Endodermal cell (in vitro differentiated cells): Measurements from ENCODE around the gene PSTPIP1. TPM values are rescaled to one million over a fixed set of nuclear protein-coding genes. Genes with fewer than 3 reads are reported as not detected.

ENCODE experiments used
- DNase-seq: peaks from one replicate; pipeline ENCODE4 v3.0.0-alpha.2; 2017
- H3K27ac ChIP-seq: 2 replicates; pipeline ENCODE4 v1.5.1; 2013; ENCODE audit warnings: mild to moderate bottlenecking, low read depth, low read length, moderate library complexity
- H3K27me3 ChIP-seq: 2 replicates; pipeline ENCODE4 v1.6.1; 2013; ENCODE audit warnings: mild to moderate bottlenecking, low read length, moderate library complexity; ENCODE audit not compliant: insufficient read depth, control insufficient read depth, poor library complexity, severe bottlenecking
- H3K36me3 ChIP-seq: 2 replicates; pipeline ENCODE4 v1.7.0; 2013; ENCODE audit warnings: mild to moderate bottlenecking, low read length, moderate library complexity; ENCODE audit not compliant: control insufficient read depth, insufficient read depth
- H3K4me1 ChIP-seq: one replicate; pipeline ENCODE4 v1.7.0; 2013; ENCODE audit warnings: low read length; ENCODE audit not compliant: control insufficient read depth, insufficient read depth
- H3K4me3 ChIP-seq: 2 replicates; pipeline ENCODE4 v1.5.1; 2013; ENCODE audit warnings: mild to moderate bottlenecking, low read length, moderate library complexity
- H3K9ac ChIP-seq: 2 replicates; pipeline ENCODE4 v1.6.1; 2013; ENCODE audit warnings: mild to moderate bottlenecking, low read length, moderate library complexity; ENCODE audit not compliant: poor library complexity, severe bottlenecking; ENCODE audit errors: extremely low read depth
- H3K9me3 ChIP-seq: 2 replicates; pipeline ENCODE4 v1.6.1; 2013; ENCODE audit warnings: mild to moderate bottlenecking, low read length, moderate library complexity; ENCODE audit not compliant: control insufficient read depth
- H3K27ac Mint-ChIP-seq: 2 replicates; pipeline ENCODE4 v1.8.0; 2020; ENCODE audit warnings: mixed read lengths
- H3K27me3 Mint-ChIP-seq: 2 replicates; pipeline ENCODE4 v1.8.0; 2021; ENCODE audit warnings: mild to moderate bottlenecking, mixed read lengths; ENCODE audit not compliant: insufficient read depth
- H3K36me3 Mint-ChIP-seq: 2 replicates; pipeline ENCODE4 v1.8.0; 2020; ENCODE audit warnings: low read depth, mixed read lengths
- H3K4me1 Mint-ChIP-seq: 2 replicates; pipeline ENCODE4 v1.8.0; 2020; ENCODE audit warnings: mixed read lengths
- H3K4me3 Mint-ChIP-seq: 2 replicates; pipeline ENCODE4 v1.8.0; 2020; ENCODE audit warnings: mild to moderate bottlenecking, moderate library complexity, mixed read lengths
- H3K9me3 Mint-ChIP-seq: 2 replicates; pipeline ENCODE4 v1.8.0; 2020; ENCODE audit warnings: mild to moderate bottlenecking, mixed read lengths
- WGBS, 2 experiments: methylation state at CpG; one replicate each; pipeline versions ENCODE4 v1.1.5 to v1.1.7; 2013; ENCODE audit warnings: missing lambda C conversion rate in 2 of 2, mixed read lengths in 1 of 2; ENCODE audit not compliant: insufficient coverage in 1 of 2, insufficient read length in 1 of 2; 5-methylcytosine and 5-hydroxymethylcytosine counted together
- total RNA-seq, 2 donors: library from RNA; stranded (reverse); fragmentation: NEBNext Ultra II Directional in 1 of 2; extraction: Animal tissue kit (Norgen Biotek cat#: 25700) in 1 of 2; gene quantifications; 2 replicates in 1 of 2; 3 replicates in 1 of 2; pipeline ENCODE4 v1.2.1, GENCODE V29; 2021
- TF ChIP-seq, protein P1 (sequence below): fragments of 200-600 bp; sonication (generic); conservative IDR thresholded peaks from 2 replicates; pipeline ENCODE4 v1.5.0; 2021; ENCODE audit warnings: antibody characterized with exemption, mild to moderate bottlenecking

The PSTPIP1 gene
- total RNA-seq, 2 donors from 2014 or later = 0.29 to 1.5 TPM

DNA sequence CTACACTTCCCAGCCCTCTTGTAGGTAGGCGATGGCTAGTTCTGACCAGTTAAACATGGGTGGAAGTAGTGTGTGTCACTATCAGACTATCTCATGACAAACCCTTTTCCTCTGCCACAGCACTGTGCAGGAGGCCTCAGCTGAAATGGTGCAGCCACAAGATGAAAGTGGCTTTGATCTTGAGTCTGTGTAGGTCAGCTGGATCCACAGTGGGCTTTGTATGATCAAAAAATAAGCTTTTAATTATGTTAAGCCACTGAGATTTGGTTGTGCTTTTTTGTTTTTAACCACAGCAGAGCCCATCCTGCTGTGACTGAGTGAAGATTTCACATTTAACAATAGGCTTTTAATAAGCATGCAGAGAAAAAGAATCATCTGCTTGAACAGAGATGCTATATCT lies 43.7 kb upstream of the PSTPIP1 start:
- H3K4me3 Mint-ChIP-seq = no peak overlapping the region
- no peaks in the 10 kb centered on the region for H3K9me3 Mint-ChIP-seq
- Histone ChIP-seq H3K4me1 (no peaks in the 10 kb centered on the region), H3K27me3 (no peaks in the 10 kb centered on the region), H3K4me3 (no peak overlapping the region), H3K9me3 (no peaks in the 10 kb centered on the region), H3K27ac (peak overlapping the region; percentile 21), H3K36me3 (peaks cover 45% of the 10 kb centered on the region), H3K9ac (no peak overlapping the region)
- H3K36me3 Mint-ChIP-seq = peaks cover 34% of the 10 kb centered on the region
- TF ChIP-seq, protein P1, sequence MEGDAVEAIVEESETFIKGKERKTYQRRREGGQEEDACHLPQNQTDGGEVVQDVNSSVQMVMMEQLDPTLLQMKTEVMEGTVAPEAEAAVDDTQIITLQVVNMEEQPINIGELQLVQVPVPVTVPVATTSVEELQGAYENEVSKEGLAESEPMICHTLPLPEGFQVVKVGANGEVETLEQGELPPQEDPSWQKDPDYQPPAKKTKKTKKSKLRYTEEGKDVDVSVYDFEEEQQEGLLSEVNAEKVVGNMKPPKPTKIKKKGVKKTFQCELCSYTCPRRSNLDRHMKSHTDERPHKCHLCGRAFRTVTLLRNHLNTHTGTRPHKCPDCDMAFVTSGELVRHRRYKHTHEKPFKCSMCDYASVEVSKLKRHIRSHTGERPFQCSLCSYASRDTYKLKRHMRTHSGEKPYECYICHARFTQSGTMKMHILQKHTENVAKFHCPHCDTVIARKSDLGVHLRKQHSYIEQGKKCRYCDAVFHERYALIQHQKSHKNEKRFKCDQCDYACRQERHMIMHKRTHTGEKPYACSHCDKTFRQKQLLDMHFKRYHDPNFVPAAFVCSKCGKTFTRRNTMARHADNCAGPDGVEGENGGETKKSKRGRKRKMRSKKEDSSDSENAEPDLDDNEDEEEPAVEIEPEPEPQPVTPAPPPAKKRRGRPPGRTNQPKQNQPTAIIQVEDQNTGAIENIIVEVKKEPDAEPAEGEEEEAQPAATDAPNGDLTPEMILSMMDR = no peak
- H3K4me1 Mint-ChIP-seq = no peaks in the 10 kb centered on the region
- no peak for DNase-seq
- H3K27ac Mint-ChIP-seq = no peak overlapping the region
- 100% methylated on average over 1 of the region's 1 CpG; no CpG with 5 or more reads in 1 of the 2 experiments for WGBS, 2 experiments
- no peaks in the 10 kb centered on the region for H3K27me3 Mint-ChIP-seq

DNA sequence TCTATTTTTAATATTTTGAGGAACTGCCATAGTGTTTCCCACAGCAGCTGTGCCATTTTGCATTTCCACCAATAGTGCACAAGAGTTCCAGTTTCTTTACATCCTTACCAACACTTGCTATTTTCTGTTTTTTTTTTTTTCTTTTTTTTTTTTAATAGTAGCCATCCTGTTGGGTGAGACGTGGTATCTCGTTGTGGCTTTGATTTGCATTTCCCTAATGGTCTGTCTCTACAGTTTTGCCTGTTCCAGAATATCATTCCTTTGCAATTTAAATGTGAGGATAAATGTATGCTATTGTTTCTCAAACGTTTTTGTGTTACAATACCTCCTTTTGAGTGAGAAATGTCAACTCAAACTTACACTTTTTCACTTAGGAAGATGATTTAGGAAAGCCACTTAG lies 41.0 kb upstream of the PSTPIP1 start:
- no peak overlapping the region for H3K4me3 ChIP-seq
- H3K36me3 ChIP-seq = peaks cover 18% of the 10 kb centered on the region
- TF ChIP-seq, protein P1 = no peak
- WGBS, 2 experiments = 58% methylated on average over 3 of the region's 3 CpGs; no CpG with 5 or more reads in 1 of the 2 experiments
- DNase-seq = no peak
- H3K9me3 ChIP-seq = no peaks in the 10 kb centered on the region
- no peaks in the 10 kb centered on the region for H3K27me3 Mint-ChIP-seq
- peaks cover 14% of the 10 kb centered on the region for H3K36me3 Mint-ChIP-seq
- no peak overlapping the region for H3K27ac ChIP-seq
- no peaks in the 10 kb centered on the region for H3K27me3 ChIP-seq
- no peak overlapping the region for H3K27ac Mint-ChIP-seq
- no peak overlapping the region for H3K4me3 Mint-ChIP-seq
- no peaks in the 10 kb centered on the region for H3K4me1 ChIP-seq
- no peak overlapping the region for H3K9ac ChIP-seq
- no peaks in the 10 kb centered on the region for H3K9me3 Mint-ChIP-seq
- H3K4me1 Mint-ChIP-seq = no peaks in the 10 kb centered on the region

DNA sequence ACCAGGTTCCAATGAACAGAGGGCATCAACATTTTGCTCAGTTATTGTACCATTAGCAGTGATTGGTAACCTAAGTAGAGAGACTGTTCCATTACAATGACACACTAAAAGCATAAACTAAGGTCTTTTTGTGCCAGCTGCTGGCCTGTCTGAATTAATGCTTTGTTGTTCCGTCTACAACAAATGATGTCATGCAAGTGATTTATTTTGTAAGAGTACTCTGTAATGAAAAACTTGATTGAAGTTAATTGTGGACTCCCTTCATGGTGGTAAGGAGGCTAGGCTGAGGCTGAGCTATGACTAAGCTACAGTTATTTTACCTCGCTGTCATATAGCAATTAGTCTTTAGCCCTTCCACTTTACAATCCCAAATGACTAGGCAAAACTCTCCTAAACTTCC lies 40.2 kb upstream of the PSTPIP1 start:
- 85 to 88% methylated on average over 1 to 2 of the region's 2 CpGs for WGBS, 2 experiments

More for the DNA sequence above, 40.2 kb upstream of the PSTPIP1 start:
- Mint-ChIP-seq H3K36me3 (peaks cover 9% of the 10 kb centered on the region), H3K4me3 (no peak overlapping the region), H3K27ac (no peak overlapping the region), H3K27me3 (no peaks in the 10 kb centered on the region), H3K4me1 (no peaks in the 10 kb centered on the region), H3K9me3 (no peaks in the 10 kb centered on the region)
- no peaks in the 10 kb centered on the region for H3K27me3 ChIP-seq
- H3K4me1 ChIP-seq = no peaks in the 10 kb centered on the region
- no peak overlapping the region for H3K27ac ChIP-seq
- no peak for DNase-seq
- TF ChIP-seq, protein P1 = no peak
- no peak overlapping the region for H3K9ac ChIP-seq
- no peaks in the 10 kb centered on the region for H3K9me3 ChIP-seq
- peaks cover 10% of the 10 kb centered on the region for H3K36me3 ChIP-seq
- H3K4me3 ChIP-seq = no peak overlapping the region
